GM03348 (cell line): ENCODE data around the gene SEC61A1.

ENCODE experiments used
- DNase-seq: peaks from one replicate; pipeline ENCODE4 v3.0.0; 2012; ENCODE audit warnings: low spot score

The SEC61A1 gene

GRCh38 chr3:128077665-128078064 is 25.4 kb downstream of the SEC61A1 start:
- no peak for DNase-seq

- DNase-seq: no peak
These were observed 26.1 kb downstream of the SEC61A1 start for GRCh38 chr3:128078322-128078721.

GRCh38 chr3:128078875-128079274 is 26.6 kb downstream of the SEC61A1 start:
- DNase-seq: no peak

GRCh38 chr3:128079823-128080222 is 27.6 kb downstream of the SEC61A1 start:
- no peak for DNase-seq

- peak; percentile 82 for DNase-seq
These were observed 28.3 kb downstream of the SEC61A1 start for GRCh38 chr3:128080323-128081080.

GRCh38 chr3:128081226-128081625 is 29.0 kb downstream of the SEC61A1 start:
- DNase-seq: no peak

GRCh38 chr3:128081846-128082245 is 29.6 kb downstream of the SEC61A1 start:
- DNase-seq: peak; percentile 67

- no peak for DNase-seq
These were observed 30.3 kb downstream of the SEC61A1 start for GRCh38 chr3:128082546-128082945.

GRCh38 chr3:128083396-128083795 is 31.2 kb downstream of the SEC61A1 start:
- no peak for DNase-seq

GRCh38 chr3:128083980-128084674 is 31.9 kb downstream of the SEC61A1 start:
- no peak for DNase-seq

- no peak for DNase-seq
These were observed 32.4 kb downstream of the SEC61A1 start for GRCh38 chr3:128084675-128085021.

GRCh38 chr3:128089135-128089534 is 36.9 kb downstream of the SEC61A1 start:
- no peak for DNase-seq

GRCh38 chr3:128091586-128091985 is 39.3 kb downstream of the SEC61A1 start:
- no peak for DNase-seq

GRCh38 chr3:128094295-128095151 is 42.3 kb downstream of the SEC61A1 start:
- no peak for DNase-seq

GRCh38 chr3:128095222-128095703 is 43.0 kb downstream of the SEC61A1 start:
- peak; percentile 91 for DNase-seq

GRCh38 chr3:128098234-128098633 is 46.0 kb downstream of the SEC61A1 start:
- no peak for DNase-seq

- DNase-seq: no peak
These were observed 47.9 kb downstream of the SEC61A1 start for GRCh38 chr3:128100161-128100560.

GRCh38 chr3:128100638-128101037 is 48.4 kb downstream of the SEC61A1 start:
- no peak for DNase-seq

GRCh38 chr3:128103136-128103676 is 51.0 kb downstream of the SEC61A1 start:
- DNase-seq: no peak

GRCh38 chr3:128107834-128108233 is 55.6 kb downstream of the SEC61A1 start:
- no peak for DNase-seq

- no peak for DNase-seq
These were observed 58.9 kb downstream of the SEC61A1 start for GRCh38 chr3:128111147-128111546.

- peak; percentile 32 for DNase-seq
These were observed 60.2 kb downstream of the SEC61A1 start for GRCh38 chr3:128112357-128112968.
